NCI-H1417 treated with DMSO at 0.1 percent for 48 hours (cell line): Measurements from ENCODE around the gene C13orf46.
A peak's percentile ranks its signal among the peaks of the same experiment; 100 is the strongest.

ENCODE experiments used
- DNase-seq: peaks from one replicate; lab custom pipeline; 2025; lab: John Stamatoyannopoulos, UW

C13orf46 gene

DNA sequence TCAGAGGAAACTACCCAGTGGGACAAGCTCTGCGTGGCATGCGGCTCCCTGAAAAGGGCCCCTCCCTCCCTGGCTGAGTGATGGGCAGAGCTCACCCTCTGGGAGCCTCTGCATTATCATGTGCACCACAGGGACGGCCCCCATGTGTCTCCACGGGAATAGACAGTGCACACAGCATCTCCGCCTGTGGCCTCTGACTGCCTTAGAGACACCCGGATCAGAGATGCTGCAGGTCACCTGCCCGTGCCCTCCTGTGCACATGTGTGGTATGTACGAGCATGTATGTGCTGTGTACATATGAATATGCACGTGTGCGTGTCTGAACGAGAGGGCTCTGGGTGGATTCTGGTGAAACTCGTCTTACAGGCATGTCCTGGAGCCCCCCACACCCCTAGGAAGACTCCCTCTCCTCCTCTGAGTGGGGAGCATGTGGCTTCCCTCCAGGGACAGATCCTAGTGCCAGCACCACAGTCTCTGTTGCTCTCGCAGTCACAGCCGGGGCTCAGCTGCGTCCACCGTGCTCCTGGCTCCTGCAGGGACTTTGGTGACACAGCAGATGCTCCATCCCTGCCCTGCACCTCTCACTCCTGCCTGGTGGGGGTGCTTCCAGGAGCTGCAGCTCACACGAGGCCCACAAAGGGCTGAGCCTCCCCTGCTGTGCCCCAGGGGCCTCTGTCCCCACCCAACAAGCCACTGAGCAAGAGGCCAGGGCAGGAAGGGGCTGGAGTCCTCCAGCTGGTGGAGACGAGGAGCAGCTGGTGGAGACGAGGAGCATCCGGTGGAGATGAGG is 19.6 kb downstream of the C13orf46 start:
- DNase-seq, result no peak

GRCh38 chr13:113953561-113953960 is 20.3 kb downstream of the C13orf46 start:
- DNase-seq, result no peak

DNA sequence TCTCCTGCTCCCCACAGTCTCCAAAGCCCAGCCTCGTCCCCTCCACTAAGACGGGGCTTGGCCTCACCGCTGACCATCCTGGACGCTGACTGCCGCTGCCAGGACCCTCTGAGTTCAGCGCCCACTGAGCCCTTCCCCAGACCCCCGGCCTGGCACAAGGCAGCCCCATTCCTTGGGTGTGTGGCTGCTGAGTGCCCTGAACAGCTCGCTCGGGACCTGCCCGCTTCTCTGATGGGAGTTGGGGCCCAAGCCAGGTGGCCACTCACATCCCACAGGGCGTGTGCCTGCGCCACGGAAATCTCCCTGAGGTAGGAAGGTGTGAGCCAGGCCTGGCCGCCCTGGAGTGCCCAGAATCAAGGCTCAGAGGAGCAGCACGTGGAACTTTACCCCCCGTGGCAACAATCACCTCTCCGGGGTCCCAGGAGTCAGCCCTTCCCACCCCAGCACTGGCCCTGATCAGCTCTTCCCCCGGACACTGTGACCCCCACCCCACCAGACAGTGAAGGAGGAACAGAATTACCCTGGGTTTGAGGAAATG is 20.8 kb downstream of the C13orf46 start:
- DNase-seq, result no peak

GRCh38 chr13:113952151-113952982 is 21.5 kb downstream of the C13orf46 start:
- no peak for DNase-seq

DNA sequence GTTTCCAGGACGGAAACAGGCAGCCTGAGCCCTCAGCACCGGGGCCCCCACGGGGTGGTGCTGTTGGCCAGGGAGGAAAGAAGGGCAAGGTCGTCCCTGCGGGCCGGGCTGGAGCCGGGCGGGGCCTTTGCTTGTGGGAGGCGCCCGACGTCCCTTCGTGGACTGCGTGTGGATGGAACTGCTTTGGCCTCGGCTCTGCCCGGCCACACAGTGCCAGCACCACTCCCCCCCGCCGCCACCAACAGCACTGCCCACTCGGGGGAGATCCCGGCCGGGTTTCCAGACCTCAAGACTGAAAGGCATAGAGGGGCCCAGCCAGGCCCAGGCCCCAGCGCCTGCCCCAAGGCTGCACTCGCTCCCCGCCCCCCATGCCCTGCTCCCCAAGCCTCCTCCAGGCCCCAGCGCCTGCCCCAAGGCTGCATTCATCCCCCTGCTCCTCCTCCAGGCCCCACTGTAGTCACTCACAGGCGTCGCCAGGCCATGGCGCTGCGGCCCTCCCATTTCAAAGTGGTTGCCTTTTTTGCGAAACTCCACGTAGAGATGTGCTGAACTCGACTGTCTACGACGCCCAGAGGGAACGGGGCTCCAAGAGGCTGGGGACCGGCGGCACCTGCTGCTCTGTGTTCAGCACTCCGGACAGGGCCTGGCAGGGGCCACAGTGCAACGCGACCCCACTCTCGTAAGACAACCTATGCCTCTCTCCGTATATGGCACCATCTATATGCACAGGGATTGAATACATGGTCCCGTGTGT is 22.5 kb downstream of the C13orf46 start:
- no peak for DNase-seq

GRCh38 chr13:113950451-113951245 is 23.2 kb downstream of the C13orf46 start:
- DNase-seq, result no peak

- no peak for DNase-seq
Measured at GRCh38 chr13:113949546-113949945, 24.3 kb downstream of the C13orf46 start.

- no peak for DNase-seq
Measured at GRCh38 chr13:113948034-113948742, 25.7 kb downstream of the C13orf46 start.

GRCh38 chr13:113947311-113948033 is 26.4 kb downstream of the C13orf46 start:
- DNase-seq, result no peak

- DNase-seq, result no peak
Measured at GRCh38 chr13:113946409-113947181, 27.3 kb downstream of the C13orf46 start.

GRCh38 chr13:113945857-113946408 is 27.9 kb downstream of the C13orf46 start:
- DNase-seq, result no peak

DNA sequence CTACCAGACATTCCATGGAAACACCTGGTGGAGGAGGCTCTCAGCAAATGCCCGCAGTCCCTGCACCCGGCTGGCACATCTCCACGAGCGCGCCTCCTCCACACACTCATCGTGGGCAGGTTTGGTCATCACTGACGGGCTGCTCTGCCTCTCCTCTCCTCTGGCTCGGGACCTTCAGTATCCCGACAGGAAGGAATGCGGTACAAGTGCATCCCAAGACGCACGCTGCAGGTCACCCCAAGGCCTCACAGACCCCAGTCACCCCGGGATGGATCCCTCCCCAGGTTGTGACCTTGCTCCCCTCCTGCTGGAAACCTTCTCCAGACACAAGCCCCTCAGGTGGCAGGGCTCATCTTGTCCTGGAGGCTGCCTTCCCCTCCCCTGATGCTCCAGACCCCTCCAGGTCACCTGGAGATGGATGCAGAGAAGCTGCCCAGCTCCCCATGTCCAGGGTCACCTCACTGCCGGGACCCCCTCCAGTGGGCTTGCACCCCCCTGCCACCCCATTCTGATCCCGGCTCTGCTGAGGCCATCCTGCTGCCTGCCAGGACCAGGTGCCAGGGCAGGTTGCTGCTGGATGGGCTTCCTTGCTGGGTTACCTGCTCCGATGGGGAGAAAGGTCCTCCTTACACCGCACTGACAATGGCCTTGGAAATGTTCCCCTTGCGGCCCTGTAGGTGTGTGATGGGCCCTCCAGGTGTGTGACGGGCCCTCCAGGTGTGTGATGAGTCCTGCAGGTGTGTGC is 29.9 kb downstream of the C13orf46 start:
- no peak for DNase-seq

GRCh38 chr13:113942591-113943103 is 31.2 kb downstream of the C13orf46 start:
- no peak for DNase-seq

- DNase-seq, result peak; percentile 27
Measured at GRCh38 chr13:113941571-113942191, 32.2 kb downstream of the C13orf46 start.

DNA sequence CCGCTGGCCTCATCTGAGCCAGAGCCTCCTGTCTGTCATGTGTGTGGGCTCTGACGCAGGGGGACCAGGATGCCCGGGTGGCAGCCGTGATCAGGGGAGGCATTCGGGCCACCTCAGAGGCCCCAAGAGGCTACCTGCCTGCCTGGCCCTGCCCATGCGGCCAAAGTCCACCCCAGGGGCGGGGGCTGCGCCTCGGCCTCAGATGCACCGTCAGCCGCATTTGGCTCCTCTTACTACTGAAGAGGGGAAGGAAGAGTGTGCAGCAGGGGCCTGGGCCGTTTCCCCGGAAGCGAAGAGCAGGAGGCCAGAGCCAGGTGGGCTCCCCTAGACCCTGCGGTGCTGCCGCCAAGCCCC is 34.0 kb downstream of the C13orf46 start:
- no peak for DNase-seq

- DNase-seq, result no peak
Measured at GRCh38 chr13:113939129-113939943, 34.5 kb downstream of the C13orf46 start.

- DNase-seq, result no peak
Measured at GRCh38 chr13:113938716-113939115, 35.2 kb downstream of the C13orf46 start.
